GM21529 (cell line): ENCODE data around the gene MEP1B.
"Not testable (repeated sequence)": the region's sequence is repeated elsewhere in the genome, so short reads cannot be mapped to it uniquely, and the experiment has no call there.

Experiments used
- ATAC-seq: cut with Tn5 transposase; IDR thresholded peaks from one replicate; pipeline ENCODE4 v1.9.1; 2021; ENCODE audit not compliant: unreplicated experiment

The MEP1B gene

DNA sequence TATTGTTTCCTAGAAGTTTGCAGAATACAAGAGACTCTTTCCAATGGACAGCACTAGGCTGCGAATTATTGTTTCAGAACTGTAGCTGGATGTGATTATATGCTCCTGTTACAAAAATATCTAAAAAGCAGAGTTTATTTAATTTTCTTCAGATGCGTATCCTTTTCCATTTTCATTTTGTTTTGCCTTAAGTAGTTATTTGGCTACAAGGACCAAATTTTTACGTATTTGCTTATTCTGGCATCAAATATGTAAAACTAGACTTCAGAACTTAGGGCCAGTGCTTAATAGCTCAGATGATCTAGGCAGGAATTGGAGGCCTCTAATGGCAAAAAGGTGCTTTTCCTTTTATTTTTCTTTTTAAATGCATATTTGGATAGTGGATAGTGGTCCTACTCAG lies 18.7 kb downstream of the MEP1B start:
- ATAC-seq, result no peak

DNA sequence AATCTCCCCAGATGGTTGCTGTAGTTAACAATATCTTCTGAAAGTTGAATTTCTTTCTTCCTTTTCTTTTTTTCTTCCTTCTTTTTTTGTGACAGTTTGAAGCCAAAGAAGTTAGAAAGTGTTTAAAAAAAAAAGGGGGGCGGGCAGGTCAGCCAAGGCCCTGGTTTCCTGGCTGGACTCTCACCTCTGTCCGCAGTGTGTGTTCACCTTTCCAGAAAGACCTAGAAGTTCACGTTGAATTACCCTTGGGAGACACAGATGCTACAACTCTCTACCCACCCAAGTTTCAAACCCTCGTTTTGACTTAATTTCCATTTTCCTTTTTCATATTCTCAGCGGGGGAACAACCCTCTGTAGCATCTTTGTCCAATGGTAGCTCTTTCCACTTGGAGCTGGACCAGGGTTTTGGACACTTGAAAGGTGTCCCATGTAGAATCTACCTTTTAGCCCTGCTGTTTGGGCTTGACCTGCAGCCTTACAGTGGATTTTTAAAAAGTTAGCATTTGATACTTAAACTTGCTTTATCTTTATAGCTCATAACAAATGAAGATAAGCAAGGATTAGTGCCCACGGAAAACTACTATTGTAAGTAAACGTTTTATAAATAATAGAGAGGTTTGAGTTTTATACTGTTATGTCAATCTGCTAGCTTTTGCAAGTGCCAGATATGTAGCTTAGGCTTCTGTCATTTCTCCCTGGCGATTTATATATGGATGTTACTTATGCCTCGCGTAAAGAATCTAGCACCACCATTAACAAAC lies 20.0 kb downstream of the MEP1B start:
- no peak for ATAC-seq

DNA sequence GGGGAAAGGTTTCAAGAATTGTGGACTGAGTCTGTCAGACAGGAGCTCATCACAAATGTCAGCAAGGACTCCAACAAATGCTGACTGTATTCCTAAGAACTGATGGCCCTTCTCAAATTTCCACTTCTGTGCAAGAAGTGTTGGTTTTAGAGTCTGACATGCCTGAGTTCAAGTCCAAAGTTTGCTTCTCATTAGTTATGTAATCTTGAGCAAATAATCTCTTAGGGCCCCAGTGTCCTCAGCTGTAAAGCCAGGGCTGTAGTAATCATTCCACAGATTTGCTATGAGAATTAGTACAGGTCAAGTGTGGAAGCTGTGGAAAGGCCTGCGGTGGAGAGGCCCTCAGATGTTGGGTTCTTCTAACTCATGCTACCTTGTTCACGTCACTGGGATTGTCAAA lies 23.9 kb downstream of the MEP1B start:
- no peak for ATAC-seq

DNA sequence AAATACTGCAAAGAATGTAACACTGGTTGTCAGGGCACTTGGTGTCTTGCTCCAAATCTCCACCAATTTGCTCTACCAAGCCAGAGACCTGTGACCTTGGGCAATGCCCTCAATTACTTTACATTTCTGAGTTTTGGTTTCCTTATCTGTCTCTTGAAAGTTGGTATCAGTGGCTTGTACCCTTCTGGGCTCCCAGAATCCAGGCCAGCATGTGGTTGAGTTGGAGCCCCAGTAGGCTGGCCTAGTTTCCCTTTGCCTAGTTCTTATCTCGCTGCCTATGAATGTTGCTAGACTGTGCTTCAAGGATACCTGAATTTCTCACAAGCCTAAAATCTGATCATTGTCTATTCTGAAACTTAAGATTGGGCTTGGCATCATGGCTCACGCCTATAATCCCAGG lies 26.6 kb downstream of the MEP1B start:
- ATAC-seq, result no peak

DNA sequence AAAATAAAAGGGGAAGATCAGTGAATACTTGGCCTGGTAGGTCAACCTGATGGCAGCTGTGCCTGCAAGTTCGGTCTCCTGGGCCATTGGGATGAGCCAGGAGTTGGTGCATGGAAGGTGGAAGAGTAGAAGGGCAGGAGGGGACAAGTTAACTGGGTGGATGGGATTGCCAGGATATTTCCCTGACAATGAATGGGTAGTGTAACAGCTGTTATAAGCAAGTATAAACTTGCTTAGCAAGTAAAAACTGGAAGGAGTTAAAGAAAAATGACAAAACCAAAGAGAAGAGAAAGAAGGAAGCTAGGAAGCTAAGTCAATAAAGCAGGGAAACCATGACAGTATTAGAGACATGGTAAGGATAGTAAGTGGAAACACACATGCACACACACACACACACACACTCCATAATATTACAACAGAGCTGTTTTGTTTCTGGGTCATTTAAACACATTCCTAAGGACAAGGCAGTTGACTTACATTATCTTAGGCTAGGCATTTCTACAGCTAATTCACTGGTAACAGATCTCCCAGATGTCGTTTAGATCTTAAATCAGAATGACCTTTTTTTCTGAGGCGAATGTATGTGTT lies 29.7 kb downstream of the MEP1B start:
- no peak for ATAC-seq

DNA sequence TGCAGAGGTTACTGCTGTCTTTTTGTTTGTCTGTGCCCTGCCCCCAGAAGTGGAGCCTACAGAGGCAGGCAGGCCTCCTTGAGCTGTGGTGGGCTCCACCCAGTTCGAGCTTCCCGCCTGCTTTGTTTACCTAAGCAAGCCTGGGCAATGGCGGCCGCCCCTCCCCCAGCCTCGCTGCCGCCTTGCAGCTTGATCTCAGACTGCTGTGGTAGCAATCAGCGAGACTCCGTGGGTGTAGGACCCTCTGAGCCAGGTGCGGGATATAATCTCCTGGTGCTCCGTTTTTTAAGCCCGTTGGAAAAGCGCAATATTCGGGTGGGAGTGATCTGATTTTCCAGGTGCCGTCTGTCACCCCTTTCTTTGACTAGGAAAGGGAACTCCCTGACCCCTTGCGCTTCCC lies 43.5 kb downstream of the MEP1B start:
- not testable (repeated sequence) for ATAC-seq

DNA sequence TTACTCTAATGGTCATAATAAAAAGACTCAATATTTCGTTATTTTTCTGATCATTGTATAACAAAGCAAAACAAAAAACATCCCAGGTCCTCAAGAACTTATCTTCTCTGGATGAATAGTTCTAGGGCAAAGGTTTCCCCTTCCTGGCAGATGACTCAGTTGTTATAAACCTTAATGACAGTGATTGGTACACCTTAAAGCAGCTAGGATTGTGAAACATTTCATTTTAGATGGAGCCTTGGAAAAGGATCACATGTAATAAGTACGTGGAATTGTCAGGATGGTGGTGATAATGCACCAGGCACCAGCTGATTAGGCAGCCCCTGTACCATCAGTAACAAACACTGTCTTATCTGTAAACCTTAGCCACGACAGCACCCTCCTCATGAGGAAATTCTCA lies 47.2 kb downstream of the MEP1B start:
- ATAC-seq, result no peak

DNA sequence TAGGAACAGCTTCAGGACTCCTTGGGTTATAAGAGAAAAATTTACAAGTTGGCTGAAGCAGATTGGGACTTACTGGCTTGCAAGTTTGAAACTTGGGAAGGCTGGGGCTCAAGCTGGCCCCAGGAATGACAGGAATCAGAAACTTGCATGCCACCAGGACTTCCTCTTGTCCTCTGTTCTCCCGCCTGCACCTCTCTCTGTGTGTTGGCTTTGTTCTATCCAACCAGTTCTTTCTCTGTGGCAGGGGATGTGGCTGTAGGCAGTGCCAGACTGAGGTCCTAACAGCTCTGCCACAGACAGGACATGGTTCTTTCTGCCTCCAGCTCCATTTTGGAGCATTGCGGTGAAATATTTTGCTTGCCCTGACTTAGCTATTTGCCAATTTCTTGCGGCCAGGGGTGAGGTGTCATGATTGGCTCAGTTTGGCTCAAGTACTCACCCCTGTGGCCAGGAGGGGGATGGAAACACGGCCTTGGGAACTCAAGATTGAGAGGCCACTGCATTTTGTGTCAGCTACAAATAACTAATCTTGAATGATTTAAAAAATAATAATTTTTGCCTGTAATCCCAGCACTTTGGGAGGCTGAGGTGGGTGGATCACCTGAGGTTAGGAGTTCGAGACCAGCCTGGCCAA lies 48.9 kb downstream of the MEP1B start:
- ATAC-seq, result no peak

DNA sequence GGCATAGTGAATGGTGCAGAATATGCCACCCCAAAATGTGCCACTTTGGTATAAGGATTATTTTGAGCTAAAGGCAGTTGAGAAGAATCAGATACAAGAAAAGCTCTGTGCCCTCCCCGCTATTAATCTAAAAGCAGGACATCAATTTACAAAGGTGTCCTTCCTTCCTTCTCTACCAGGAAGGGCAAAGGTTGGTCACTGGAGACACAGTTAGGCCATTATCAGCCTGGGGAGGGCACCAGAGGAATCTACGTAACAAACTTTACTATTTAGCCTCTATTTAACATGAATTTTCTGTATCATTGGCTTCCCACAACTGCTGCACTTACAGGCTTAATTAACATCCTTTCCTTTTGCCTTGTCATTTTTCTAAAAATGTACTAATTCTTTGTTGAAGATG lies 52.6 kb downstream of the MEP1B start:
- ATAC-seq, result no peak

DNA sequence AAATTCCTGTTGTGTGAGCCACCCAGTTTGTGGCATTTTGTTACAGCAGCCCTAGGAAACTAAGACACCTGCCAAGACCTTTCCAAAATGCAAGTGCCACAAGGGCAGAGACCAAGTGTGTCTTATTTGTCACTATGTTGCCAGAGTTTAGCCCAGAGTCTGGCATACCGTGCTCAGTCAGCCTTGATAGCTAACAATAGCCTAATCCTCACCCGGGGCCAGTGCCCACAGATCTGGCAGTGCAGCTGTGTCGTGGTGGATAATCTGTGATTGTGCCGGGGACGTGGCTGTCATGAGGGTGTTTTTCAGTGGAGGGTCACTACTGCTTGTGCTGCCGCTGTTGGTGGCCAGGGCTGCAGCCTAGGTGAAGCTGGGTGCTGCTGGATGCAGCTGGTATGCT lies 53.5 kb downstream of the MEP1B start:
- ATAC-seq, result no peak

DNA sequence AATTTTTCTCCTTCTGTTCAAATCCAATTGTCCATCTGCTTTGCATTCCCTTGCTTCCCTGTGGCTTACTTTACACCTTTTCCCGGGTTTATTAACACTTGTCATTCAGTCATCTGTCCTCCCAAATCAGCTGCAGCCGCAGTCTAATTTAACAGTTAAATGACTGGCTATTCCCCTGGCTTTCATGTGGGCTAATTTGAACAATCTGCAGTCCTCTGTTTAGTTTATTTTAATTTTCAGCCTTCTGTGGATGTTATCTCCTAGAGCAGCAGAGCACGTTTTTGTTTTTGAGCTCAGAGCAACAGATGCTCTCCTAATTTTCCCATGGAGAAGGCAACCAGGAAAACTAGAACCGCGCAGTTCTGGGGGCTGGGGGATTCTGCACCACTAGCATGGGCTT lies 55.0 kb downstream of the MEP1B start:
- no peak for ATAC-seq

DNA sequence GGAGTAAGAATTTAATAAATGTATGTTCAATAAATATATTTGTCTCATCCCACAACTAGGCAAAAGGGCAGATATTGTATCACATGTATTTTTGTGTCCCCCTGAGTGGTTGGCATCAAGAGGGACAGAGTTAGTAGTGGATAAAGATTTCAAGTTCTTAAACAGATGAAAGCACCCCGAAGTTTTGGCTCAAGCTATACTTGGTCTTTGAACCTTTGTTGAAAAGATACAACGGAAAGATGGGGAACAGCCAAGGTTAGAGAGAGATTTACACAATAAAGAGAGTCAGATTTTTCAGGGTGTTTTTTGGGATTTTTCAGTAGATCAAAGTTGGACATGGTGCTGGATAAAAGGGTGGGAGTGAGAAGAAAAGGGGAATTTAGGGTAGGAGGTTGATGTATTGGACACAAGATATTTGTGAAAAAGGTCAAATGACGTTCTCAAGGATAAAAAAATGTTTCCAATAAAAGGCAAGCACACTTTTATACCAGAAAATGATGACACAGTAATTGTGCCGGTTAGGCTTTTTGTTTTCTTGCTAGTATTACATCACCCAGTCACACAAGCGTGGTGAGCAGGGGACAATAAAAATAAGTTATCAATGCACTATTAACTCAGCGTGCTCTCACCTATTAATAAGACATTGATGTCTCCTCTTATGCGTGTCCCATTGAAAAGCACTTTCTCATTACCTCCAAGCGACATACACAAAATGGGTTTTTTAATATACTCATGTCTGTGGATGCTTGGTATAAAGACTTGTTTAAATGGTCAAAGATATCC lies 59.5 kb downstream of the MEP1B start:
- ATAC-seq, result no peak

DNA sequence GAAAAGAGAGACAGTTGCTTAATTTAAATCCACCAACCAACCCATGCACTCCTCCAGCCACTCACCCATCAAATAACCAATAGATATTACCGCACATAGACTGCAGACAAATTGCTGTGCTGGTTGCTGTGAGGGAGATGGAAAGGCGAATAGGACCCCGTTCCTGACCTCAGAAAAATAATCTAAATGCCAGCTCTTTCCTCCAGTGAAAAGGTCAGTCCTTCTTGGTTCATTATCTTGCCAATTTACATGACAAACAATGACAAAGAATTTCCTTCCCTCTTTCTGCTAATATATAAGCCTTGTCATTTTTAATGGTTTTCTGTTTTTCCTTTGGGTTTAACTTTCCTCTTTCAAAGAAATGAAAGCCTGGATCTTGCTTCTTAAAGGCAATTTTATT lies 61.6 kb downstream of the MEP1B start:
- ATAC-seq, result no peak

DNA sequence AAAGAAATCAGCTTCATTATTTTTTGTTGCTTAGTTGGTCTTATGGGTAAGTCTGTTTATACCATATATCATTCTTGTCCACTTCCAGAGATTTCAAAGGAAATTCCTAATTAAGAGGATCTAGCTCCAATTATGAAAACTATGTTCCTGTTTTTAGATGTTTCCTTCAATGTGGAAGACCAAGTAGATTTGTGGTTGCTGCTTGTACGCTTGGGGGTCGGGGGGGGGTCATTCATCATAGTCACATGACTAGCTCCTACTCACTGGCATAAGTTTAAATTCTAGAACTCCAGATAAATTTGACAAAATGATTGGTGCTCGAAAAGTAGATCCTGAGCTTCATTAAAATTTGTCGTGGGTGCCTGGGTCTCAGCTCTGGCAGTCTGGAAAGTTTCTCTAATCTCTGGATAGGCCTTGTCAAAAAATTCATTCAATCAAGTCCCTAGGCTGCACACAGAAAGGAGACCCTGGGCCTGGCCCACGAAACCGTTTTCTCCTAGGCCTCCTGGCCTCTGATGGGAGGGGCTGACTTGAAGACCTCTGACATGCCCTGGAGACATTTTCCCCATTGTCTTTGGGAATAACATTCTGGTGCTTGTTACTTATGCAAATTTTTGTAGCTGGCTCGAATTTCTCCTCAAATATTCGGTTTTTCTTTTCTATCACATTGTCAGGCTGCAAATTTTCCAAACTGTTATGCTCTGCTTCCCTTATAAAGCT lies 62.5 kb downstream of the MEP1B start:
- ATAC-seq, result no peak

DNA sequence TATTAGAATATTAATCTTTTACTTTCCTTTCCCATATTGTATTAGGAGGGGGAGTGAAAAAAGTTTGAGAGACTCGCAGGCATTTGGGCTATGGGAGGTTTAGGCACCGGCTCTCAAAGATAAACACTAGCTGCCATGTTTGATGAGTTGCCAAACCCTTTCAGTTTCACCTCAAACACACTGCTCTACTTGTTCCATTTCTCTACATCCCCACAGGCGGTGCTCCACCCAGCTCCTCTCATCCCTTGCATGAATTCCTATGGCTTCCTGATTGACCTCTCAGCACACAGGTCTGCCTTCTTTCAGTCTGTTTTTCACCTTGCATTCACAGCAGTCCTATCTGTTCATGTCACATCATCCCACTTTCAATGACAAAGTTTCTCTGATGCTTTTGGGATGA lies 65.7 kb downstream of the MEP1B start:
- ATAC-seq, result no peak

DNA sequence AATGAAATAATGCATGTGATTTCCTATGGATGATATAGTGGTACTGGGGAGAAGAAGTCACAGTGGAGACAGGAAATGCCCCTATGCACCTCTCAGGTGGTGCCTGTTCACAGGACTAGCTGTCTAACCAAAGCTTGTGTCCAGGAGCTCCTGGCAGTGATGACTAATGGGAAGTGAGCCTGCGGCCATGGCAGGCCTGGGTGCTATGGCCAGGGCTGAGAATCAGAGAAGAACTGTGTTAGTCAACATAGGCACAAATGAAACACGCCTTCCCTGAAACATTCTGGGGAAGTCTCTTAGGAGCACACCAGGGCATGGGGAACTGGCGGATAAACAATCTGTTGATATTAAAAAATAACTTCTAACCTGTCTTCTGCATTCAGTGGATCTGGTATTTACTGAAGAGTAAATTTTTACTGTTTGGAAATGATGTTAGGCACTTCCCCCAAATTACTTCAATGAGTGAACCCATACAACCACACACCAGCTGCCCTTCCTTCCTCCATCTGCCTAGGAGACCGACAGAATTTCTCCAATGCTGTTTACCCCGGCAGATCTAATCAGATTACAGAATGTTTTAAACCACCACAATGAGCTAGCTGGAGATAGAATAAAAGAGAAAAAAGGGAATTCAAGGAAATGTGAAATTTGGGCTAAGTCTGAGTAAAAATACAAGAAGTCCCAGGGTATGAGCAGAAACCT lies 67.4 kb downstream of the MEP1B start:
- no peak for ATAC-seq

DNA sequence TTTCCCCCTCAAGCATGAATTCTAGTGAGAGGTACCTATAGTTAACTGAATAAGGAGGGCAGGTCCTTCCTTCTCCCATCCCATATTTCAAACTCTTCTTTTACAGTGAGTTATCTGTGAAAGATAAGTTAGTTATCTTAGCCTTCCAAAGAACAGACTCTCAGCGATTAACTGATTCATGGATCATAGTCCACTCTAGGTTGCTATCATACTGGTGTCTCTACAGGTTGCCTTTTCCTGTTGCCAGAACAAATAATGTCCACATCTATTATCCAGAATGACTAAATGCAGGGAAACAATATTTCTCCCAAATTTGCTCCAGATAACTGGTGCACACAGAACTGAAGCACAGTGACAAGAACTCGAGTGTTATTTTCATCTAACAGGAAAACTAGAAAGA lies 68.3 kb downstream of the MEP1B start:
- ATAC-seq, result no peak

DNA sequence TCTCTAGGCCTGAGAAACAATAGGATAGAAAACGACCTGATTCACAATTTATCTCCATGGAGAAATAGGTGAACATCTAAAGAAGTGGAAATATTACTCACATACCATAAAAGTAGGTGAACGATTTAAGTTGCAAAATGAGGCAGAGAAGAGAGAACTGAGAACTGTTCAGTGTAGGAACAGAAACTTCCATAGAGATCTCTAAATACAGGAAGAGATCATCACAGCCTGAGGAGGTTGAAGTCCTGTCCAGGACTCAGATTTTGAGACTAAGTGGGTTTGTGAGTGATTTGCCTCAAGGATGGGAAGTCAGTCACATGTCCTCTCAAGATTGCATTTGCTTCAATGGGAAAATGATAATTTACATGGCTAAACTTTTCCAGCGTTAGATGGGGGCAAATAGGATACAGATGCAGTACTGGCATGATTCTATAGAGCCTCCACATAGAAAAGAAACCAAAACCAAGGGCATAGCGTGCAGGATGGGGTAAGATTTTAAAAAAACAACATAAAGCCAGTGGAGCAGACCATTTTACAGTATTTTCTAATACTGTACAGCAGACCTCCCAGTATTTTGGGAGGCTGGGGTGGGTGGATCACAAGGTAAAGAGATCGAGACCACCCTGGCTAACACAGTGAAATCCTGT lies 68.8 kb downstream of the MEP1B start:
- ATAC-seq, result no peak

DNA sequence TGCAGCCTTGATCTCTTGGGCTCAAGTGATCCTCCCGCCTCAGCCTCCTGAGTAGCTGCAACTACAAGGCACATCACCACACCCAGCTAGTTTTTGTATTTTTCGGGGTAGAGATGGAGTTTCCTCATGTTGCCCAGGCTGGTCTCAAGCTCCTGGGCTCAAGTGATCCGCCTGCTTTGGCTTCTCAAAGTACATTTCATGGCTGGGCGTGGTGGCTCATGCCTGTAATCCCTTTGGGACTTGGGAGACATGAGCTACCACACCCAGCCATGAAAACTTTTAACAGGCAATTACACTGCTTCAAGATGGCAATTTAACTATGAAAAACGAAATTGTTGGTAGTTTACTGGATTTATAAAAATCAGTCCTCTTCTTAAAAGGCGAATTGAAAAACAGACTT lies 69.7 kb downstream of the MEP1B start:
- ATAC-seq, result no peak

DNA sequence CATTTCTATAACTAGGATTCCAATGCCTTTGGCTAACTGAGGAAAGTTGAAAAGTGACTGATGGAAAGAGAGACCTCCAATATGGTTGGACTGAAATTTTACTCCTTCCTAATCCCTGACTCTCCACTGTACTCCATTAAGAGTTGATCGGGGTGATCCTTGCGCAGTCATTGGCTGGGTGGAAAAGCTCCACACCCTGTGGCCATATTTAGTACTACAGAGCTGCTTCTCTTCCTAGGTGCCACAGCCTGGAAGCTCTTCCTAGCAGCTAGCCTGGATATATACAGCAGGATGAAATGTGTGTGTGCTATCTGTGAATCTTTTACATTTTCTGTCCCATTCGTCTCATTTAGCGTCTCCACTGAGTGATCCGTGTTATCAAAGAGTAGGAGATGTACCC lies 71.2 kb downstream of the MEP1B start:
- ATAC-seq, result no peak
